IMR-90 (cell line): Measurements from ENCODE around the gene ANO1.

Source experiments
- BHLHE40 ChIP-seq: fragments of 150-350 bp; IDR thresholded peaks from 2 replicates; pipeline ENCODE4 v1.6.1; 2016; ENCODE audit warnings: mild to moderate bottlenecking, low read depth, low read length
- CTCF ChIP-seq: conservative IDR thresholded peaks from 2 replicates; pipeline ENCODE4 v1.5.1; 2012; ENCODE audit warnings: mild to moderate bottlenecking, low read depth, low read length, improper control_type of control experiment
- POLR2A ChIP-seq: IDR thresholded peaks from 2 replicates; pipeline ENCODE4 v1.6.1; 2012; ENCODE audit warnings: mild to moderate bottlenecking, low read depth, low read length

- no peak for TF ChIP-seq CTCF
- TF ChIP-seq BHLHE40 = no peak
- TF ChIP-seq POLR2A = no peak
Observed at GRCh38 chr11:70225681-70226177, 147.6 kb downstream of the ANO1 start.
